Lower leg skin (tissue), 3 donors: ENCODE results near the gene TRIM67.

Source experiments
- CTCF ChIP-seq, 3 donors: fragments of 450-650 bp; IDR thresholded peaks; one replicate each; pipeline ENCODE4 v1.5.1; 2016; ENCODE audit warnings: antibody characterized with exemption in 3 of 3, mild to moderate bottlenecking in 3 of 3, moderate library complexity in 2 of 3
- POLR2A ChIP-seq, 2 donors: fragments of 450-650 bp; IDR thresholded peaks; one replicate each; pipeline ENCODE4 v1.6.1; 2016 to 2017; ENCODE audit warnings: antibody characterized with exemption in 2 of 2, mild to moderate bottlenecking in 1 of 2, moderate library complexity in 1 of 2

GRCh38 chr1:231210126-231210525 is 48.3 kb downstream of the TRIM67 start:
- TF ChIP-seq CTCF (IDR thresholded peaks at IDR 0.05) (no peak), POLR2A (IDR thresholded peaks at IDR 0.05) (no peak)
